Endothelial cell of umbilical vein (primary cell): ENCODE results near the gene RAB3C. TPM values are rescaled to one million over a fixed set of nuclear protein-coding genes. Genes with fewer than 3 reads are reported as not detected.

ENCODE experiments used
- BruUV-seq: library from RNA; stranded (reverse); fragments of 400-500 nt; replicated peaks from 2 replicates; lab custom pipeline; 2021; lab: Mats Ljungman, UMichigan
- CTCF ChIA-PET: fragments of 300-600, 350-600 bp; sonication (Branson Sonifier 250); formaldehyde crosslinking; loops from one replicate; lab custom pipeline; 2021; ENCODE audit warnings: antibody characterized with exemption, inconsistent platforms; lab: Charles Lee
- POLR2A ChIA-PET: fragments of 300-600, 350-600 bp; sonication (Branson Sonifier 250); formaldehyde crosslinking; loops from one replicate; lab custom pipeline; 2021; ENCODE audit warnings: antibody characterized with exemption, inconsistent platforms; lab: Charles Lee
- DNase-seq: peaks from one replicate; pipeline ENCODE4 v3.0.0-alpha.2; 2011; ENCODE audit warnings: low read depth, low spot score
- FAIRE-seq: peaks from 2 replicates; lab custom pipeline; 2011; peaks lifted over from hg19 to GRCh38; lab: Jason Lieb, UNC
- H2AFZ ChIP-seq: 2 replicates; pipeline ENCODE4 v1.6.0; 2012; ENCODE audit warnings: low read depth, low read length, control low read depth, inconsistent platforms
- H3K27ac ChIP-seq: 2 replicates; pipeline ENCODE4 v1.5.1; 2011; ENCODE audit warnings: low read depth, mild to moderate bottlenecking, control low read depth, low read length, moderate library complexity; ENCODE audit not compliant: insufficient read depth
- H3K27me3 ChIP-seq, 2 experiments: 2 replicates each; pipeline versions ENCODE4 v1.6.0 to v1.6.1; 2011; ENCODE audit warnings: low read length in 2 of 2, mixed read lengths in 1 of 2; ENCODE audit not compliant: control insufficient read depth in 2 of 2, insufficient read depth in 2 of 2
- H3K36me3 ChIP-seq, 2 experiments: 2 replicates in 1 of 2; 3 replicates in 1 of 2; pipeline ENCODE4 v1.5.1; 2011; ENCODE audit warnings: low read length in 2 of 2, mild to moderate bottlenecking in 1 of 2, moderate library complexity in 1 of 2; ENCODE audit not compliant: control insufficient read depth in 2 of 2, insufficient read depth in 2 of 2; ENCODE audit errors: extremely low read depth in 1 of 2
- H3K4me1 ChIP-seq: 3 replicates; pipeline ENCODE4 v1.5.1; 2011; ENCODE audit warnings: mild to moderate bottlenecking, low read length; ENCODE audit not compliant: control insufficient read depth, insufficient read depth; ENCODE audit errors: extremely low read depth
- H3K4me2 ChIP-seq: 2 replicates; pipeline ENCODE4 v1.6.1; 2011; ENCODE audit warnings: low read length, control low read depth, mixed read lengths; ENCODE audit not compliant: insufficient read depth
- H3K4me3 ChIP-seq, 3 experiments: fragments of 200-600 bp in 1 of 3; sonication (generic), shearing (Covaris generic) in 1 of 3; replicated peaks in 1 of 3; 2 replicates each; pipeline ENCODE4 v1.5.1; 2011 to 2016; ENCODE audit warnings: control low read depth in 3 of 3, low read length in 3 of 3, mild to moderate bottlenecking in 2 of 3, inconsistent platforms in 1 of 3, low read depth in 1 of 3, moderate library complexity in 1 of 3; ENCODE audit not compliant: insufficient read depth in 1 of 3
- H3K79me2 ChIP-seq: 2 replicates; pipeline ENCODE4 v1.6.0; 2012; ENCODE audit warnings: low read length, inconsistent platforms; ENCODE audit not compliant: control insufficient read depth, insufficient read depth
- H3K9ac ChIP-seq: replicated peaks from 2 replicates; pipeline ENCODE3; 2011; ENCODE audit warnings: low read length, control low read depth; ENCODE audit not compliant: insufficient read depth; ENCODE audit errors: extremely low read depth
- H3K9me1 ChIP-seq: replicated peaks from 3 replicates; pipeline ENCODE4 v1.6.0; 2011; ENCODE audit warnings: mild to moderate bottlenecking, low read length; ENCODE audit not compliant: control insufficient read depth, insufficient read depth; ENCODE audit errors: extremely low read depth
- H3K9me3 ChIP-seq: replicated peaks from 2 replicates; pipeline ENCODE4 v1.5.1; 2012; ENCODE audit warnings: low read length, inconsistent platforms; ENCODE audit not compliant: control insufficient read depth, insufficient read depth
- H4K20me1 ChIP-seq: replicated peaks from 2 replicates; pipeline ENCODE3; 2011; ENCODE audit warnings: mild to moderate bottlenecking, low read length; ENCODE audit not compliant: control insufficient read depth, insufficient read depth; ENCODE audit errors: extremely low read depth
- CTCF ChIP-seq, 2 donors: IDR thresholded peaks; 1 replicate in 1 of 2; 2 replicates in 1 of 2; pipeline ENCODE4 v1.5.1; 2011; ENCODE audit warnings: low read length in 2 of 2, mild to moderate bottlenecking in 2 of 2, moderate library complexity in 2 of 2, control low read depth in 1 of 2, inconsistent platforms in 1 of 2, low read depth in 1 of 2; ENCODE audit not compliant: insufficient read depth in 1 of 2; ENCODE audit errors: extremely low read depth in 1 of 2
- EZH2 ChIP-seq: IDR thresholded peaks from 2 replicates; pipeline ENCODE4 v1.6.1; 2012; ENCODE audit warnings: borderline replicate concordance, low read depth, mild to moderate bottlenecking, moderate library complexity, low read length, inconsistent platforms; ENCODE audit not compliant: severe bottlenecking
- FOS ChIP-seq: IDR thresholded peaks from 2 replicates; pipeline ENCODE4 v1.6.1; 2011; ENCODE audit warnings: mild to moderate bottlenecking, low read length, moderate library complexity, borderline replicate concordance; ENCODE audit not compliant: insufficient read depth
- GATA2 ChIP-seq: IDR thresholded peaks from 2 replicates; pipeline ENCODE4 v1.7.0; 2011; ENCODE audit warnings: low read depth, mild to moderate bottlenecking, moderate library complexity, mixed read lengths, low read length; ENCODE audit not compliant: insufficient read length, insufficient read depth
- JUN ChIP-seq: IDR thresholded peaks from 2 replicates; pipeline ENCODE4 v1.6.1; 2011; ENCODE audit warnings: borderline replicate concordance, low read depth; ENCODE audit not compliant: insufficient read length, insufficient read depth
- MAX ChIP-seq: IDR thresholded peaks from 2 replicates; pipeline ENCODE4 v1.6.1; 2011; ENCODE audit not compliant: insufficient read depth, insufficient read length
- MYC ChIP-seq: IDR thresholded peaks from one replicate; pipeline ENCODE4 v1.6.1; 2011; ENCODE audit warnings: mild to moderate bottlenecking, low read depth, low read length
- POLR2AphosphoS5 ChIP-seq: IDR thresholded peaks from 2 replicates; pipeline ENCODE4 v1.6.1; 2012; ENCODE audit warnings: low read depth, mild to moderate bottlenecking, control low read depth, low read length, moderate library complexity; ENCODE audit not compliant: insufficient read depth
- dilution Hi-C: fragments of 300-500 bp; cut with MboI; formaldehyde crosslinking; loops from one replicate; pipeline ENCODE4 v1.15.0; 2019; ENCODE audit warnings: low sequenced_read_pairs; ENCODE audit not compliant: extremely low pct_ligation_motif_present
- intact Hi-C: fragments of 100-400 bp; cut with micrococcal nuclease; formaldehyde crosslinking; loops from one replicate; pipeline ENCODE4 v1.10.0; 2022
- polyA plus RNA-seq, 4 experiments: library from polyadenylated mRNA; depleted of rRNA in 3 of 4; stranded (reverse) in 3 of 4; unstranded in 1 of 4; fragments of >200 nt; gene quantifications; 2 replicates each; pipeline versions ENCODE4 v1.2.1 to v1.2.3, GENCODE V29; 2011 to 2012; ENCODE audit warnings: missing spikeins in 1 of 4
- total RNA-seq: library from RNA; stranded (reverse); gene quantifications from 2 replicates; pipeline ENCODE4 v1.2.3, GENCODE V29; 2021

RAB3C gene
- total and polyA plus RNA-seq, 2 donors (not counting 3 experiments of a cell fraction or from before 2014, with no cell fraction given): 0.04 to 0.66 TPM

GRCh38 chr5:58745350-58745749 lies 162.5 kb downstream of the RAB3C start:
- FAIRE-seq (no peak), DNase-seq (no peak)
- Histone ChIP-seq H3K4me2 (no peak overlapping the region), H3K27ac (no peak overlapping the region), H2AFZ (no peak overlapping the region), H3K9ac (no peak overlapping the region), H3K9me3 (no peaks in the 10 kb centered on the region), H3K4me3 (no peak overlapping the region), H3K9me1 (no peaks in the 10 kb centered on the region), H3K4me1 (no peaks in the 10 kb centered on the region), H3K36me3 (no peaks in the 10 kb centered on the region), H3K79me2 (no peaks in the 10 kb centered on the region), H4K20me1 (no peaks in the 10 kb centered on the region), H3K27me3 (no peaks in the 10 kb centered on the region)
- dilution Hi-C loops: no loop called here
- intact Hi-C loops: no loop called here
- POLR2A ChIA-PET: no interaction called here
- no TSS peak for BruUV-seq
- CTCF ChIA-PET: no interaction called here
- TF ChIP-seq JUN (no peak), POLR2AphosphoS5 (no peak), MYC (no peak), GATA2 (no peak), EZH2 (no peak), CTCF (IDR thresholded peaks at IDR 0.05; ENCODE audit: extremely low read depth in 1 of 2, insufficient read depth in 1 of 2, low read depth in 1 of 2, low read length in 2 of 2) (no peak), FOS (no peak), MAX (no peak)
